H1 (cell line): ENCODE measurements around the gene DEUP1. TPM values are rescaled to one million over a fixed set of nuclear protein-coding genes. Genes with fewer than 3 reads are reported as not detected.

ENCODE experiments used
- CTCF ChIA-PET: fragments of 300-600 bp; sonication (Branson Sonifier 250); formaldehyde crosslinking; loops from one replicate; lab custom pipeline; 2021; ENCODE audit not compliant: partially characterized antibody; lab: Charles Lee
- POLR2A ChIA-PET: fragments of 300-600 bp; sonication (Branson Sonifier 250); formaldehyde crosslinking; loops from one replicate; lab custom pipeline; 2021; ENCODE audit warnings: inconsistent platforms; ENCODE audit not compliant: partially characterized antibody; lab: Charles Lee
- DNase-seq, 2 experiments: peaks; one replicate each; pipeline versions ENCODE4 v3.0.0 to v3.0.0-alpha.2; 2010 to 2022; ENCODE audit warnings: low spot score in 2 of 2, low read depth in 1 of 2, mixed read lengths in 1 of 2
- FAIRE-seq: peaks from 2 replicates; lab custom pipeline; 2011; peaks lifted over from hg19 to GRCh38; lab: Jason Lieb, UNC
- H2AFZ ChIP-seq: 2 replicates; pipeline ENCODE4 v1.8.1; 2012; ENCODE audit warnings: low read length, inconsistent platforms
- H2AK5ac ChIP-seq: 2 replicates; pipeline ENCODE4 v1.6.1; 2013; ENCODE audit warnings: low read depth, low read length
- H2BK120ac ChIP-seq: replicated peaks from 2 replicates; pipeline ENCODE3; 2013; ENCODE audit warnings: low read depth, low read length, inconsistent platforms
- H2BK12ac ChIP-seq: 2 replicates; pipeline ENCODE4 v1.6.1; 2013; ENCODE audit warnings: low read depth, low read length
- H2BK15ac ChIP-seq: 2 replicates; pipeline ENCODE4 v1.6.1; 2013; ENCODE audit warnings: low read length
- H2BK20ac ChIP-seq: 2 replicates; pipeline ENCODE4 v1.6.1; 2013; ENCODE audit warnings: low read length
- H2BK5ac ChIP-seq: 2 replicates; pipeline ENCODE4 v1.6.1; 2013; ENCODE audit warnings: low read depth, low read length
- H3K14ac ChIP-seq: 2 replicates; pipeline ENCODE4 v1.6.1; 2013; ENCODE audit warnings: inconsistent platforms; ENCODE audit not compliant: insufficient read length
- H3K18ac ChIP-seq: 2 replicates; pipeline ENCODE4 v1.6.1; 2013; ENCODE audit warnings: low read length; ENCODE audit errors: extremely low read depth
- H3K23ac ChIP-seq: 2 replicates; pipeline ENCODE4 v1.6.1; 2013; ENCODE audit warnings: inconsistent platforms; ENCODE audit not compliant: insufficient read length
- H3K23me2 ChIP-seq: 2 replicates; pipeline ENCODE4 v1.6.1; 2013; ENCODE audit warnings: low read depth, low read length
- H3K27ac ChIP-seq: 2 replicates; pipeline ENCODE4 v1.6.1; 2011; ENCODE audit warnings: low read depth, low read length, inconsistent platforms
- H3K27me3 ChIP-seq, 4 experiments: replicated peaks in 1 of 4; 1 replicate in 1 of 4; 2 replicates in 3 of 4; pipeline versions ENCODE4 v1.6.1 to v1.8.1; 2011 to 2013; ENCODE audit warnings: low read length in 3 of 4, mild to moderate bottlenecking in 3 of 4, inconsistent platforms in 2 of 4, mixed read lengths in 2 of 4, moderate library complexity in 1 of 4; ENCODE audit not compliant: control insufficient read depth in 3 of 4, insufficient read depth in 3 of 4; ENCODE audit errors: extremely low read depth in 1 of 4
- H3K36me3 ChIP-seq, 4 experiments: 2 replicates each; pipeline versions ENCODE4 v1.6.1 to v1.8.1; 2011 to 2013; ENCODE audit warnings: mild to moderate bottlenecking in 4 of 4, low read length in 3 of 4, moderate library complexity in 2 of 4, control low read depth in 1 of 4, inconsistent platforms in 1 of 4; ENCODE audit not compliant: insufficient read depth in 4 of 4, control insufficient read depth in 2 of 4
- H3K4ac ChIP-seq: replicated peaks from 2 replicates; pipeline ENCODE3; 2013; ENCODE audit warnings: low read length, low read depth, mixed read lengths, inconsistent platforms; ENCODE audit not compliant: insufficient read length
- H3K4me1 ChIP-seq, 4 experiments: replicated peaks in 1 of 4; 1 replicate in 1 of 4; 2 replicates in 3 of 4; pipeline versions ENCODE4 v1.6.1 to v1.8.1; 2011 to 2013; ENCODE audit warnings: low read length in 3 of 4, inconsistent platforms in 2 of 4, mixed read lengths in 1 of 4; ENCODE audit not compliant: insufficient read depth in 4 of 4, control insufficient read depth in 3 of 4
- H3K4me2 ChIP-seq, 2 experiments: 2 replicates each; pipeline versions ENCODE4 v1.6.1 to v1.8.1; 2011 to 2013; ENCODE audit warnings: low read depth in 2 of 2, low read length in 2 of 2, control low read depth in 1 of 2, inconsistent platforms in 1 of 2, mild to moderate bottlenecking in 1 of 2; ENCODE audit not compliant: insufficient read depth in 1 of 2
- H3K4me3 ChIP-seq, 4 experiments: fragments of 200-600, 300-600 bp in 1 of 4; sonication (generic), shearing (Covaris generic), sonication (Bioruptor Twin) in 1 of 4; 2 replicates each; pipeline versions ENCODE4 v1.5.1 to v1.8.1; 2011 to 2016; ENCODE audit warnings: low read length in 4 of 4, low read depth in 3 of 4, control low read depth in 2 of 4, inconsistent platforms in 2 of 4, mild to moderate bottlenecking in 2 of 4, mixed read lengths in 1 of 4, moderate library complexity in 1 of 4; ENCODE audit not compliant: insufficient read depth in 2 of 4; ENCODE audit errors: extremely low read depth in 1 of 4
- H3K56ac ChIP-seq: replicated peaks from 2 replicates; pipeline ENCODE3; 2013; ENCODE audit warnings: low read depth, mild to moderate bottlenecking, mixed read lengths, low read length, inconsistent platforms; ENCODE audit not compliant: insufficient read length
- H3K79me1 ChIP-seq: 2 replicates; pipeline ENCODE4 v1.6.1; 2013; ENCODE audit warnings: low read depth, low read length, control low read depth
- H3K79me2 ChIP-seq, 2 experiments: 2 replicates each; pipeline versions ENCODE4 v1.6.1 to v1.8.1; 2012 to 2013; ENCODE audit warnings: low read length in 2 of 2, mild to moderate bottlenecking in 2 of 2, inconsistent platforms in 1 of 2; ENCODE audit not compliant: insufficient read depth in 2 of 2, control insufficient read depth in 1 of 2
- H3K9ac ChIP-seq, 4 experiments: replicated peaks in 1 of 4; 1 replicate in 1 of 4; 2 replicates in 3 of 4; pipeline versions ENCODE4 v1.6.1 to v1.8.1; 2011 to 2013; ENCODE audit warnings: low read depth in 3 of 4, low read length in 3 of 4, control low read depth in 2 of 4, mild to moderate bottlenecking in 2 of 4, moderate library complexity in 2 of 4, inconsistent platforms in 1 of 4; ENCODE audit errors: extremely low read depth in 1 of 4
- H3K9me3 ChIP-seq, 2 experiments: 2 replicates each; pipeline versions ENCODE4 v1.6.1 to v1.8.1; 2012 to 2013; ENCODE audit warnings: mild to moderate bottlenecking in 2 of 2, moderate library complexity in 2 of 2, control low read depth in 1 of 2, inconsistent platforms in 1 of 2, low read depth in 1 of 2, low read length in 1 of 2, mixed read lengths in 1 of 2; ENCODE audit not compliant: insufficient read depth in 2 of 2
- H4K20me1 ChIP-seq, 2 experiments: replicated peaks in 1 of 2; 2 replicates each; pipeline versions ENCODE3 to v1.8.1; 2011 to 2013; ENCODE audit warnings: inconsistent platforms in 2 of 2, low read length in 2 of 2, mild to moderate bottlenecking in 1 of 2; ENCODE audit not compliant: insufficient read depth in 2 of 2, control insufficient read depth in 1 of 2
- H4K5ac ChIP-seq: 2 replicates; pipeline ENCODE4 v1.6.1; 2013; ENCODE audit warnings: low read length, low read depth, mixed read lengths, inconsistent platforms; ENCODE audit not compliant: insufficient read length
- H4K8ac ChIP-seq: 2 replicates; pipeline ENCODE4 v1.8.0; 2013; ENCODE audit warnings: mild to moderate bottlenecking, moderate library complexity, low read length, inconsistent platforms; ENCODE audit not compliant: insufficient read depth; ENCODE audit errors: extremely low read depth
- H4K91ac ChIP-seq: replicated peaks from 2 replicates; pipeline ENCODE3; 2013; ENCODE audit warnings: low read length, mixed read lengths, inconsistent platforms; ENCODE audit not compliant: insufficient read length
- TEAD4 ChIP-seq: IDR thresholded peaks from 2 replicates; pipeline ENCODE4 v1.6.1; 2012; ENCODE audit warnings: low read depth, low read length, inconsistent platforms, mixed read lengths
- WGBS, 2 experiments: shearing (Covaris generic) in 1 of 2; methylation state at CpG; one replicate each; pipeline versions ENCODE4 v1.1.6 to v1.1.7; 2013 to 2015; ENCODE audit warnings: low lambda C conversion rate in 2 of 2, mixed read lengths in 2 of 2, inconsistent platforms in 1 of 2, low coverage in 1 of 2, missing lambda C conversion rate in 1 of 2; ENCODE audit not compliant: insufficient replicate concordance in 2 of 2, insufficient coverage in 1 of 2, insufficient read length in 1 of 2; ENCODE audit errors: extremely low coverage in 1 of 2, missing lambda C conversion rate in 1 of 2; 5-methylcytosine and 5-hydroxymethylcytosine counted together
- polyA plus RNA-seq, 7 experiments: library from polyadenylated mRNA; depleted of rRNA in 3 of 7; stranded (reverse) in 5 of 7; unstranded in 2 of 7; fragments of >200 nt in 5 of 7; fragments of 200-250 nt in 2 of 7; gene quantifications; 1 replicate in 5 of 7; 2 replicates in 1 of 7; 4 replicates in 1 of 7; pipeline versions ENCODE4 v1.2.1 to v1.2.3, GENCODE V29; 2011 to 2013; ENCODE audit warnings: missing spikeins in 2 of 7, mixed read lengths in 2 of 7
- total RNA-seq: library from RNA; stranded (reverse); fragmentation: NEBNext Ultra II Directional; extraction: Animal tissue kit (Norgen Biotek cat#: 25700); gene quantifications from 2 replicates; pipeline ENCODE4 v1.2.1, GENCODE V29; 2021

Gene DEUP1
- total and polyA plus RNA-seq, 2 of the 8 experiments (the other 6 are each of a cell fraction or from before 2014, with no cell fraction given): 0.45 TPM; not detected in 1

DNA sequence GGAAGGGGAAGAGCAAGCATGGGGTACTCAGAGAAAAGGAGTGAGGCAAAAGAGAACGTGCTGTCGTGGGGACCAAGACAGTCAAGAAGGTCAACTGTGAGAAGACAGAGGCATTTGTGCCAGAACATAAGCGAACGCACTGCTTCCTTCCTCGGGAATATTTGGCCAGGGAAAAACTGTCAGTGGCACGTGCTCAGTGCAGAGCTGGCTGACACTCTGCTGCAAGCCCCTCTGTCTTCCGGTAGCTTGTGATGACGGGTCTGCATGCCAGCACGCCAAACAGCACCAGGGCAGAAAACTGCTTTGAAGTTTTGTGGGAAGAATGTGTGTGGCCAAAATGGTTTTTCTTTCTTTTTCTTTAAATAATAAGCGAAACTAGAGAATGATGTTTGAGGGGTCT lies 152.0 kb downstream of the DEUP1 start:
- H3K27me3 ChIP-seq: no peaks in the 10 kb centered on the region
- H3K18ac ChIP-seq: no peak overlapping the region
- CTCF ChIA-PET: interaction anchor here (0.7 to 2.4 kb wide), 7 partner anchors 8 to 170 kb away, joined by 3 to 9 read pairs (median 4); no protein-coding TSS in a partner anchor
- H4K8ac ChIP-seq: no peak overlapping the region
- H3K4me3 ChIP-seq: no peak overlapping the region
- 0 out of 2 replicates have a peak overlapping the region, but pooled peaks have one; percentile 46 for H2BK15ac ChIP-seq
- H2BK12ac ChIP-seq: peak overlapping the region; percentile 80
- H3K9ac ChIP-seq: no peak overlapping the region
- FAIRE-seq (no peak), DNase-seq (no peak)
- H2AK5ac ChIP-seq: peak overlapping the region; percentile 34; the same call in 1 of the 2 replicates
- TF ChIP-seq TEAD4: no peak
- 82% methylated on average over 10 of the region's 10 CpGs; no CpG with 5 or more reads in 1 of the 2 experiments for WGBS, 2 experiments
- POLR2A ChIA-PET: interaction anchor here (1.5 kb wide), 1 partner anchor 38 kb away, joined by 3 read pairs; no protein-coding TSS in a partner anchor
- H3K14ac ChIP-seq: no peak overlapping the region
- no peaks in the 10 kb centered on the region for H3K23me2 ChIP-seq
- no peak overlapping the region for H3K4ac ChIP-seq
- no peak overlapping the region for H3K27ac ChIP-seq
- no peak overlapping the region for H2BK20ac ChIP-seq
- no peak overlapping the region; the same call in 1 of the 2 replicates for H2BK5ac ChIP-seq
- no peak overlapping the region for H4K91ac ChIP-seq
- H3K79me2 ChIP-seq: no peaks in the 10 kb centered on the region
- H4K20me1 ChIP-seq: peaks cover 0 to 2% of the 10 kb centered on the region in 2 experiments
- no peaks in the 10 kb centered on the region; a peak in 1 of 8 replicates for H3K36me3 ChIP-seq
- peaks cover 4% of the 10 kb centered on the region; the same call in 1 of the 2 replicates for H3K79me1 ChIP-seq
- no peak overlapping the region for H3K23ac ChIP-seq
- no peaks in the 10 kb centered on the region for H3K9me3 ChIP-seq
- H2BK120ac ChIP-seq: no peak overlapping the region
- no peak overlapping the region for H4K5ac ChIP-seq
- H2AFZ ChIP-seq: no peak overlapping the region
- no peak overlapping the region for H3K56ac ChIP-seq
- H3K4me2 ChIP-seq: no peak overlapping the region
- H3K4me1 ChIP-seq: peaks cover 13 to 25% (median 17%) of the 10 kb centered on the region in 4 experiments
